Thyroid gland (tissue), 4 donors: ENCODE results near the gene SPSB4.

Experiments
- POLR2A ChIP-seq, 2 donors: fragments of 450-650 bp; IDR thresholded peaks; one replicate each; pipeline ENCODE4 v1.6.1; 2017; ENCODE audit warnings: antibody characterized with exemption in 2 of 2, mild to moderate bottlenecking in 2 of 2, moderate library complexity in 1 of 2
- TF ChIP-seq, protein P1 (sequence below), 6 experiments: fragments of 200-600 bp in 3 of 6; fragments of 450-650 bp in 3 of 6; sonication (generic) in 3 of 6; IDR thresholded peaks; one replicate each; pipeline ENCODE4 v1.5.1; 2016 to 2019; ENCODE audit warnings: antibody characterized with exemption in 6 of 6, mild to moderate bottlenecking in 2 of 6, inconsistent platforms in 1 of 6, moderate library complexity in 1 of 6

DNA sequence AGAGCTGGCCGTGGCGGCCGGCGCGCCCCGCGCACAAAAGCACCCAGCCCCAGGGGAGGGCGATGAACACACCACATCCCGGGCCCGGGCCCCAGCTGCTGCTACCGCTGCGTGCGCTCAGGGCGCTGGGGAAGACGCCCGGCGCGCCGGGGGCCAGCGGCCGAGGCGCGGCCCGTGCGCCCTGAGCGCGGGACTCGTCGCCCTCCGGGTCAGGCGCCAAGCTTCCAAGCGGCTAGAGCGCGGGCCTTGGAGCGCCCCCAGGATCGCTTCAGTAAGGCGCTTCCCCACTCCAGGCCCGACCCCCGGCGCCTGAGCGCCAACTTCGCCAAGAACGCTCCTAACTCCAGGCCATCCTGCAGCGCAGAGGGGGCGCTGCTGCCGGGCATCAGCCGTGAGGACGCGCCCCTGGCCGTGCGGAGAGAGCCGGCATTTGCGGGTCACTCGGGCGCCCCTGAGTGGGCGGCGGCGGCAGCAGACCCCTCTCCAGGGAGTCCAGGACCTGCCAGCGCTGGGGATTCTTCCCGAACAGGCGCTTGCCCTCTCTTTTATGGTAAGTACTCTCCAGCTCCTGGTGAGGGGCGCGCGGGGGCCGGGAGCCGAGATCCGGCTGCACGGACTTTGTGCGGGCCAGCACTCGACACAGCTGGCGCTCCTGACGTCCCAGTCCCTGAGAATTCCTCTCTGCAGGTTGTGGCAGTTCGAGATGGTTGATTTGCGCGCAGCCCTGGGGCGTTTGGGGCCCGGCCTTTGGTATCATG is 475 bp downstream of the SPSB4 start:
- TF ChIP-seq, protein P1, sequence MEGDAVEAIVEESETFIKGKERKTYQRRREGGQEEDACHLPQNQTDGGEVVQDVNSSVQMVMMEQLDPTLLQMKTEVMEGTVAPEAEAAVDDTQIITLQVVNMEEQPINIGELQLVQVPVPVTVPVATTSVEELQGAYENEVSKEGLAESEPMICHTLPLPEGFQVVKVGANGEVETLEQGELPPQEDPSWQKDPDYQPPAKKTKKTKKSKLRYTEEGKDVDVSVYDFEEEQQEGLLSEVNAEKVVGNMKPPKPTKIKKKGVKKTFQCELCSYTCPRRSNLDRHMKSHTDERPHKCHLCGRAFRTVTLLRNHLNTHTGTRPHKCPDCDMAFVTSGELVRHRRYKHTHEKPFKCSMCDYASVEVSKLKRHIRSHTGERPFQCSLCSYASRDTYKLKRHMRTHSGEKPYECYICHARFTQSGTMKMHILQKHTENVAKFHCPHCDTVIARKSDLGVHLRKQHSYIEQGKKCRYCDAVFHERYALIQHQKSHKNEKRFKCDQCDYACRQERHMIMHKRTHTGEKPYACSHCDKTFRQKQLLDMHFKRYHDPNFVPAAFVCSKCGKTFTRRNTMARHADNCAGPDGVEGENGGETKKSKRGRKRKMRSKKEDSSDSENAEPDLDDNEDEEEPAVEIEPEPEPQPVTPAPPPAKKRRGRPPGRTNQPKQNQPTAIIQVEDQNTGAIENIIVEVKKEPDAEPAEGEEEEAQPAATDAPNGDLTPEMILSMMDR (IDR thresholded peaks at IDR 0.05), result no peak
- TF ChIP-seq POLR2A (IDR thresholded peaks at IDR 0.05), result no peak
